IMR-90 (cell line): ENCODE results near the gene FAM20C. TPM values are rescaled to one million over a fixed set of nuclear protein-coding genes. Genes with fewer than 3 reads are reported as not detected.

Experiments
- ATAC-seq: fragments of 200-7000 bp; cut with Tn5 transposase; 2 replicates; pipeline ENCODE4 v1.9.1; 2020; ENCODE audit warnings: low read depth, mild to moderate bottlenecking, moderate library complexity
- BruUV-seq: library from RNA; stranded (reverse); fragments of 400-500 nt; replicated peaks from 2 replicates; lab custom pipeline; 2021; lab: Mats Ljungman, UMichigan
- CTCF ChIA-PET: fragments of 300-600 bp; formaldehyde crosslinking; extraction: SDS; loops from one replicate; lab custom pipeline; 2021; ENCODE audit warnings: antibody characterized with exemption; lab: Yijun Ruan, JAX
- POLR2A ChIA-PET: fragments of 300-600 bp; sonication (Branson Sonifier 250); formaldehyde crosslinking; loops from one replicate; lab custom pipeline; 2022; ENCODE audit warnings: antibody characterized with exemption; ENCODE audit not compliant: unreplicated experiment; lab: Charles Lee
- DNase-seq: peaks from one replicate; pipeline ENCODE4 v3.0.0; 2013
- H2AFZ ChIP-seq: replicated peaks from 2 replicates; pipeline ENCODE3; 2013; ENCODE audit warnings: low read length, mild to moderate bottlenecking; ENCODE audit not compliant: poor library complexity
- H2AK5ac ChIP-seq: 2 replicates; pipeline ENCODE4 v1.6.1; 2013; ENCODE audit warnings: low read depth, low read length, inconsistent platforms
- H2AK9ac ChIP-seq: replicated peaks from 2 replicates; pipeline ENCODE3; 2013; ENCODE audit warnings: mild to moderate bottlenecking, low read depth, low read length, moderate library complexity; ENCODE audit not compliant: poor library complexity
- H2BK120ac ChIP-seq: 2 replicates; pipeline ENCODE4 v1.6.1; 2013; ENCODE audit warnings: low read depth, low read length, inconsistent platforms
- H2BK15ac ChIP-seq: 3 replicates; pipeline ENCODE4 v1.6.1; 2013; ENCODE audit warnings: low read depth, low read length, inconsistent platforms
- H2BK20ac ChIP-seq: 2 replicates; pipeline ENCODE4 v1.6.1; 2013; ENCODE audit warnings: low read depth, mild to moderate bottlenecking, inconsistent platforms, low read length, moderate library complexity
- H2BK5ac ChIP-seq: 2 replicates; pipeline ENCODE4 v1.6.1; 2013; ENCODE audit warnings: mild to moderate bottlenecking, low read depth, low read length, inconsistent platforms; ENCODE audit not compliant: poor library complexity, severe bottlenecking
- H3K14ac ChIP-seq: replicated peaks from 2 replicates; pipeline ENCODE4 v1.6.1; 2013; ENCODE audit warnings: low read depth, low read length, inconsistent platforms
- H3K18ac ChIP-seq: 2 replicates; pipeline ENCODE4 v1.6.1; 2013; ENCODE audit warnings: low read depth, low read length, control low read depth
- H3K23ac ChIP-seq: 2 replicates; pipeline ENCODE4 v1.6.1; 2013; ENCODE audit warnings: low read depth, low read length, inconsistent platforms
- H3K27ac ChIP-seq: 2 replicates; pipeline ENCODE4 v1.5.1; 2013; ENCODE audit warnings: mild to moderate bottlenecking, control low read depth, low read length; ENCODE audit not compliant: insufficient read depth
- H3K27me3 ChIP-seq: 2 replicates; pipeline ENCODE4 v1.6.1; 2013; ENCODE audit warnings: low read length; ENCODE audit not compliant: control insufficient read depth, insufficient read depth
- H3K36me3 ChIP-seq: 2 replicates; pipeline ENCODE4 v1.6.1; 2013; ENCODE audit warnings: low read length, mixed read lengths; ENCODE audit not compliant: control insufficient read depth, insufficient read depth
- H3K4ac ChIP-seq: 2 replicates; pipeline ENCODE4 v1.6.1; 2013; ENCODE audit warnings: low read depth, low read length, inconsistent platforms
- H3K4me1 ChIP-seq: 2 replicates; pipeline ENCODE4 v1.6.1; 2013; ENCODE audit warnings: low read length, mixed read lengths; ENCODE audit not compliant: control insufficient read depth, insufficient read depth
- H3K4me2 ChIP-seq: 2 replicates; pipeline ENCODE4 v1.6.1; 2013; ENCODE audit warnings: low read depth, mild to moderate bottlenecking, control low read depth, low read length, moderate library complexity
- H3K4me3 ChIP-seq: 2 replicates; pipeline ENCODE4 v1.5.1; 2013; ENCODE audit warnings: low read depth, mild to moderate bottlenecking, control low read depth, low read length, moderate library complexity; ENCODE audit not compliant: insufficient read depth
- H3K56ac ChIP-seq: 2 replicates; pipeline ENCODE4 v1.6.1; 2013; ENCODE audit warnings: low read length, inconsistent platforms; ENCODE audit not compliant: insufficient read depth; ENCODE audit errors: extremely low read depth
- H3K79me1 ChIP-seq, 2 experiments: 2 replicates each; pipeline ENCODE4 v1.6.1; 2013; ENCODE audit warnings: low read length in 2 of 2, inconsistent platforms in 1 of 2, low read depth in 1 of 2
- H3K9ac ChIP-seq: 2 replicates; pipeline ENCODE4 v1.6.1; 2013; ENCODE audit warnings: low read depth, low read length, control low read depth
- H3K9me1 ChIP-seq: 2 replicates; pipeline ENCODE4 v1.6.1; 2013; ENCODE audit warnings: low read length, inconsistent platforms; ENCODE audit not compliant: insufficient read depth
- H3K9me3 ChIP-seq: 2 replicates; pipeline ENCODE4 v1.6.1; 2013; ENCODE audit warnings: low read length; ENCODE audit not compliant: control insufficient read depth, insufficient read depth
- H4K20me1 ChIP-seq: 2 replicates; pipeline ENCODE4 v1.6.1; 2013; ENCODE audit warnings: low read length, inconsistent platforms; ENCODE audit not compliant: insufficient read depth
- H4K5ac ChIP-seq: 2 replicates; pipeline ENCODE4 v1.6.1; 2013; ENCODE audit warnings: mild to moderate bottlenecking, low read depth, low read length, control low read depth
- H4K8ac ChIP-seq, 2 experiments: 2 replicates each; pipeline ENCODE4 v1.6.1; 2013; ENCODE audit warnings: low read depth in 2 of 2, low read length in 2 of 2, control low read depth in 1 of 2, inconsistent platforms in 1 of 2
- H4K91ac ChIP-seq: 2 replicates; pipeline ENCODE4 v1.6.1; 2013; ENCODE audit warnings: low read depth, low read length, inconsistent platforms; ENCODE audit not compliant: insufficient read depth
- MAFK ChIP-seq: IDR thresholded peaks from 2 replicates; pipeline ENCODE4 v1.6.1; 2012; ENCODE audit warnings: low read depth, low read length, improper control_type of control experiment
- RFX5 ChIP-seq: IDR thresholded peaks from 2 replicates; pipeline ENCODE4 v1.8.0; 2012; ENCODE audit warnings: low read depth, mild to moderate bottlenecking, low read length, moderate library complexity
- WGBS, 2 experiments: methylation state at CpG; one replicate each; pipeline versions ENCODE4 v1.1.5 to v1.1.7; 2013; ENCODE audit warnings: missing lambda C conversion rate in 2 of 2; ENCODE audit not compliant: insufficient read length in 1 of 2; ENCODE audit errors: extremely low coverage in 2 of 2; 5-methylcytosine and 5-hydroxymethylcytosine counted together
- dilution Hi-C: fragments of 300-500 bp; cut with HindIII; formaldehyde crosslinking; loops from one replicate; pipeline ENCODE4 v1.14.3; 2018; ENCODE audit warnings: low sequenced_read_pairs; ENCODE audit not compliant: unreplicated experiment
- in situ Hi-C: fragments of 300-500 bp; cut with MboI; formaldehyde crosslinking; loops from 3 replicates; pipeline ENCODE4 v1.14.3; 2019; ENCODE audit warnings: low sequenced_read_pairs, inconsistent platforms, mixed read lengths
- intact Hi-C: fragments of 100-400 bp; cut with micrococcal nuclease; formaldehyde crosslinking; loops from 2 replicates; pipeline ENCODE4 v1.10.0; 2022
- polyA plus RNA-seq, 3 experiments: library from polyadenylated mRNA; depleted of rRNA; stranded (reverse); fragments of >200 nt; gene quantifications; 2 replicates each; pipeline ENCODE4 v1.2.3, GENCODE V29; 2012; ENCODE audit warnings: low replicate concordance in 1 of 3
- total RNA-seq: library from RNA; depleted of rRNA; stranded (reverse); fragments of >200 nt; gene quantifications from 2 replicates; pipeline ENCODE4 v1.2.3, GENCODE V29; 2012
- TF ChIP-seq, protein P1 (sequence below): fragments of 150-350 bp; IDR thresholded peaks from 2 replicates; pipeline ENCODE4 v1.6.1; 2016; ENCODE audit warnings: low read depth, mild to moderate bottlenecking, low read length, moderate library complexity, borderline replicate concordance

FAM20C gene
- total and polyA plus RNA-seq, 2 of the 4 experiments (the other 2 are of a cell fraction), result 7.7 to 36.6 TPM

DNA sequence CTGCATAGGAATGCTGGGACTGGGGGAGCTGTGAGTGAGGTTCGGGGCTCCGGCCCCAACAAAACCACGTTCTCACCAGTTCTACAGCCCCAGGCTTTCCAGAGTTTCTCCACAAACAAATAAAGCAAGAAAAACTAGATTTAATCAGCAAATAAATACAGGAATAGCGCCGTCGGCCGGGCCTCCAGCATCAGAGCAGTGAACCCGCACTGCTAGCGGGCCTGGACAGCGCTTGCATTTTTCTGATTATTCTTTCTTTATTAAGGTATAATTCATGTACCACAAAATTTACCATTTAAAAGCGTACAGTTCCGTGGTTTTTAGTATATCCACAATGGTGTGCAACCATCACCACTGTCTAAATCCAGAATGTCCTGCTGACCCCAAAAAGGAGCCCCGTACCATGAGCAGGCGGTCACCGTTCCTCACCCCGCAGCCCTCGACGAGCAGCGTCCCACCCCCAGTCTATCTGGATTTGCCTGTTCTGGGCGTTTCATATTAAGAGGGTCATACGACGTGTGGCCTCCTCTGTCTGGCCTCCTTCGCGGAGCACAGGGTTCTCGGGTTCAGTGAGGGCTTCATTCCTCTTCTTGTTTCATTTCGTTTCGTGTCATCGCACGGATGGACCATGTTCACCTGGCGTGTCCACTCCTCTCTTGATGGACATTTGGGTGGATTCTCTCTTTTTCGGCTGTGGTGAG is 62.1 kb downstream of the FAM20C start:
- Histone ChIP-seq H3K9ac (no peak overlapping the region), H2BK15ac (no peak overlapping the region), H3K14ac (no peak overlapping the region), H2BK5ac (no peak overlapping the region), H4K91ac (no peak overlapping the region), H3K56ac (no peak overlapping the region), H2BK120ac (no peak overlapping the region), H3K4me1 (no peaks in the 10 kb centered on the region), H4K5ac (no peak overlapping the region), H3K4me2 (no peak overlapping the region), H3K27ac (no peak overlapping the region), H3K9me3 (peaks cover 1% of the 10 kb centered on the region; the same call in 1 of the 2 replicates), H3K23ac (no peak overlapping the region), H3K18ac (no peak overlapping the region), H2AK9ac (no peak overlapping the region), H2BK20ac (no peak overlapping the region), H3K36me3 (peaks cover 97% of the 10 kb centered on the region), H4K8ac (no peak overlapping the region), H2AFZ (no peak overlapping the region), H2AK5ac (no peak overlapping the region), H3K4ac (no peak overlapping the region), H3K4me3 (no peak overlapping the region), H4K20me1 (no peaks in the 10 kb centered on the region; the same call in 1 of the 2 replicates), H3K27me3 (no peaks in the 10 kb centered on the region), H3K9me1 (no peaks in the 10 kb centered on the region), H3K79me1 (no peaks in the 10 kb centered on the region)
- BruUV-seq, result no TSS peak
- in situ Hi-C loops (no loop called here), intact Hi-C loops (no loop called here), dilution Hi-C loops (no loop called here)
- POLR2A ChIA-PET, result no interaction called here
- WGBS, 2 experiments, result 90% methylated on average over 2 of the region's 31 CpGs; no CpG with 5 or more reads in 1 of the 2 experiments
- no peak for DNase-seq
- ATAC-seq, result no peak
- TF ChIP-seq RFX5 (no peak), MAFK (no peak)
- TF ChIP-seq, protein P1, sequence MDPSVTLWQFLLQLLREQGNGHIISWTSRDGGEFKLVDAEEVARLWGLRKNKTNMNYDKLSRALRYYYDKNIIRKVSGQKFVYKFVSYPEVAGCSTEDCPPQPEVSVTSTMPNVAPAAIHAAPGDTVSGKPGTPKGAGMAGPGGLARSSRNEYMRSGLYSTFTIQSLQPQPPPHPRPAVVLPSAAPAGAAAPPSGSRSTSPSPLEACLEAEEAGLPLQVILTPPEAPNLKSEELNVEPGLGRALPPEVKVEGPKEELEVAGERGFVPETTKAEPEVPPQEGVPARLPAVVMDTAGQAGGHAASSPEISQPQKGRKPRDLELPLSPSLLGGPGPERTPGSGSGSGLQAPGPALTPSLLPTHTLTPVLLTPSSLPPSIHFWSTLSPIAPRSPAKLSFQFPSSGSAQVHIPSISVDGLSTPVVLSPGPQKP, result no peak
- CTCF ChIA-PET, result no interaction called here
